Naive thymus-derived CD8-positive, alpha-beta T cell (primary cell): ENCODE data around the gene HECTD4. TPM values are rescaled to one million over a fixed set of nuclear protein-coding genes. Genes with fewer than 3 reads are reported as not detected.

Experiments used
- ATAC-seq, 2 donors: fragments of 150-1000 bp; cut with Tn5 transposase in 1 of 2; sonication (Bioruptor Pico), chemical (Tn5 transposase) in 1 of 2; 1 replicate in 1 of 2; 2 replicates in 1 of 2; pipeline ENCODE4 v1.10.0; 2021; ENCODE audit warnings: mild to moderate bottlenecking in 2 of 2, moderate library complexity in 2 of 2
- POLR2A ChIA-PET: fragments of 350-600 bp; sonication (Branson Sonifier 250); formaldehyde crosslinking; loops from one replicate; lab custom pipeline; 2021; ENCODE audit warnings: antibody characterized with exemption; lab: Charles Lee
- DNase-seq, 10 donors: peaks; one replicate each; pipeline versions ENCODE4 v3.0.0 to v3.0.0-alpha.2; 2020 to 2022
- H3K27ac Mint-ChIP-seq, 10 donors: one replicate each; pipeline ENCODE4 v1.8.0; 2020 to 2022; ENCODE audit warnings: mild to moderate bottlenecking in 10 of 10, mixed read lengths in 10 of 10, moderate library complexity in 4 of 10, inconsistent platforms in 1 of 10
- H3K27me3 Mint-ChIP-seq, 5 donors: one replicate each; pipeline ENCODE4 v1.8.0; 2021 to 2022; ENCODE audit warnings: mixed read lengths in 5 of 5
- H3K36me3 Mint-ChIP-seq, 3 donors: one replicate each; pipeline ENCODE4 v1.8.0; 2020 to 2022; ENCODE audit warnings: mixed read lengths in 3 of 3, mild to moderate bottlenecking in 2 of 3, inconsistent platforms in 1 of 3
- H3K4me1 Mint-ChIP-seq, 4 donors: one replicate each; pipeline ENCODE4 v1.8.0; 2021 to 2022; ENCODE audit warnings: mixed read lengths in 4 of 4
- H3K4me3 Mint-ChIP-seq, 10 donors: one replicate each; pipeline ENCODE4 v1.8.0; 2020 to 2022; ENCODE audit warnings: mild to moderate bottlenecking in 10 of 10, mixed read lengths in 10 of 10, moderate library complexity in 6 of 10, inconsistent platforms in 1 of 10
- H3K9me3 Mint-ChIP-seq, 9 donors: one replicate each; pipeline ENCODE4 v1.8.0; 2020 to 2022; ENCODE audit warnings: mixed read lengths in 9 of 9, mild to moderate bottlenecking in 3 of 9, inconsistent platforms in 1 of 9, moderate library complexity in 1 of 9
- polyA plus RNA-seq, 3 donors: library from polyadenylated mRNA; unstranded; fragments of 300-500 nt; fragmentation: Illumina TruSeq; gene quantifications; one replicate each; pipeline ENCODE4 v1.2.3, GENCODE V29; 2021
- total RNA-seq, 8 experiments: library from RNA in 2 of 8; stranded (reverse) in 2 of 8; gene quantifications; one replicate each; pipeline ENCODE4 v1.2.3 and lab custom pipeline; 2021 to 2026

Gene HECTD4
- total and polyA plus RNA-seq, 5 experiments from 2014 or later: 1.8 to 60.1 (median 4.5) TPM

DNA sequence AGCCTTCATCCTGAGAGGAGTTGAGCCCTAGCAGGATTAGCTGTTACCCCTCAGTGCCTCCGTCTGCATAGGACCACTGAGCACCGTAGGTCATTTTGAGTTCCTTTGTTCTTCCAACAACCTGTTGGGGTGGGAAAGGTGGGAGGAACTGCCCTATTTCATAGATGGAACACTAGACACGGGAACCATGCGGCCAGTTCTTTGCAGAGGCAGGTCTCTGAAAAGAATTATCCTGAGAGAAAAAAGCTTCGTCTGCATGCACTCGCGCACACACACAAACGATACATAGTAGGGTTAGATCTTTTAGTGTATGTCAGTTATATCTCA is 228.4 kb downstream of the HECTD4 start:
- Mint-ChIP-seq H3K4me1 (peaks cover 9 to 22% (median 18%) of the 10 kb centered on the region in 4 donors), H3K27ac (peak overlapping the region in 6 of 10 donors; percentile 8 to 75 (median 29))

DNA sequence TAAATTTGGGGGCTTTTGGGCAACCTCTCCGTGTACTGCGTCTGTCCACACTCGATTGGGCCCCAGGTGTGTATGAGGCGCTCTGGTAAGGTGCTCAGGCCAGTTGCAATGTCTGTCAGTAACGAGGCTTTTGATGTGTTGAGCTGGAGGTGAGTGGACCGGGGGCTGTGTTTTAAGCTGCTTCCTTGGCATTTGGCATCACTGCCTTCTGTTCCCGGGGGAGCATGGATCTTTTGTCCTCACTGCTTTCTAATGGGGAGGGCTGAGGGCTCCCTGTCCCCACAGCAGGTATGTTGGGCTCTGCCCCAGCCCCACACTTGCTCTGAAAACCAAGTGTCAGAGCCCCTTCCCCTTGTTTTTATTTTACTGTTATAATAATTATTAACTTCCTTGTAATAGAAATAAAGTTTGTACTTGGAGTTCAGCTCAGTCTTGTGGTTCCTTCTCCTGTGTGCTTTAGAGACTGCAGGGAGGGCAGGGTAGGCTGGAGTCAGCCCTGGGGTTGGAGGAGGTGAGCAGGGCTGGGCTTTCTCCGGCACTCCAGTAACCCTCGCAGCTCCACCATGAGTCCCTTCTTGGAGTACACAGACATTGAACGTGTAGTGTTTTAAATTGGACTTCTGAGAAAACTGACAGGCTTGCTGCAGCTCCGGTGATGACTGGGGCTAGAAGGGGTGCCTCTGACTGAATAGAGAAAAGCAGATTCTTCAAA is 228.9 kb downstream of the HECTD4 start:
- Mint-ChIP-seq H3K4me1 (peaks cover 5 to 16% (median 13%) of the 10 kb centered on the region in 4 donors), H3K36me3 (peaks cover 43 to 95% (median 77%) of the 10 kb centered on the region in 3 donors), H3K9me3 (peaks cover 11 to 50% (median 32%) of the 10 kb centered on the region in 9 donors), H3K4me3 (peak overlapping the region in 1 of 10 donors; percentile 29), H3K27me3 (no peaks in the 10 kb centered on the region), H3K27ac (peak overlapping the region in 8 of 10 donors; percentile 19 to 85 (median 54))
- DNase-seq: no peak
- ATAC-seq: no peak
- POLR2A ChIA-PET: interaction anchor here (0.8 to 2.1 kb wide), 4 partner anchors 10 to 45 kb away, joined by 3 to 6 read pairs (median 4); partner anchors contain the start of genes NAA25 and TRAFD1

More for the DNA sequence above, 228.4 kb downstream of the HECTD4 start:
- DNase-seq (no peak), ATAC-seq (no peak)
- Mint-ChIP-seq H3K27me3 (no peaks in the 10 kb centered on the region), H3K4me3 (no peak overlapping the region), H3K36me3 (peaks cover 44 to 95% (median 80%) of the 10 kb centered on the region in 3 donors), H3K9me3 (peaks cover 11 to 56% (median 32%) of the 10 kb centered on the region in 9 donors)
- POLR2A ChIA-PET: interaction anchor here (0.8 to 2.1 kb wide), 3 partner anchors 9 to 46 kb away, joined by 3 to 6 read pairs (median 4); partner anchors contain the start of genes NAA25 and TRAFD1

DNA sequence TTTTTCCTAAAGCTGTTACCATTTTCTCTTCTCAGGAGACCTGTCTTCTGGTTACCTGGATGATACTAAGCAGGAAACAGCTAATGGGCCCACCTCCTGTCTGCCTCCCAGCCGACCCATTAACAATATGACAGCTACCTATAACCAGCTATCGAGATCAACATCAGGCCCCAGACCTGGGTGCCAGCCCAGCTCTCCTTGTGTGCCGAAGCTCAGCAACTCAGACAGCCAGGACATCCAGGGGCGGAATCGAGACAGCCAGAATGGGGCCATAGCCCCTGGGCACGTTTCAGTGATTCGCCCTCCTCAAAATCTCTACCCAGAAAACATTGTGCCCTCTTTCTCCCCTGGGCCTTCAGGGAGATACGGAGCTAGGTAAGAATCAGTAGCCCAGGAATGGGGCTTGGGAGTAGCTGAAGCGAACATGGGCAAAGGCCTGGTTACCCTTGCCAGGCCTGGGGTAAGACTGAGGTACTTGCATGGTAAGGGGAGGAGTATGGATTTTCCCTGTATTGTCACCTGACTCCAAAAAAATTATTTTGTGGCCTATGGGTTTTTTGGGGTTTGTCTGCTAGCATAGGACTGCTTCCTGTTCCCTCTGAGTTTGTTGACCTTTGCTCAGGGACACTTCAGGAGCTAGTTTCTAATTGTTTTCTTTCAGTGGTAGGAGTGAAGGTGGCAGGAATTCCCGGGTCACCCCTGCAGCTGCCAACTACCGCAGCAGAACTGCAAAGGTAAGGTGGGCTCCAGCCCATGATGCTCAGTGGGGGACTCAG is 230.3 kb downstream of the HECTD4 start:
- Mint-ChIP-seq H3K4me3 (no peak overlapping the region), H3K4me1 (peaks cover 0 to 3% (median under 1%) of the 10 kb centered on the region in 4 donors), H3K9me3 (peaks cover 7 to 37% (median 18%) of the 10 kb centered on the region in 9 donors), H3K27me3 (no peaks in the 10 kb centered on the region), H3K36me3 (peaks cover 30 to 91% (median 63%) of the 10 kb centered on the region in 3 donors), H3K27ac (peak overlapping the region; percentile 27 to 80 (median 74))
- ATAC-seq: no peak
- DNase-seq: no peak
- POLR2A ChIA-PET: interaction anchor here (0.7 to 1.9 kb wide), 2 partner anchors 21 to 43 kb away, joined by 3 to 5 read pairs; partner anchors contain the start of gene NAA25

GRCh38 chr12:112149596-112149995 is 232.6 kb downstream of the HECTD4 start:
- peak overlapping the region in 4 of 10 donors; percentile 35 to 61 (median 47) for H3K27ac Mint-ChIP-seq
- peaks cover 14 to 91% (median 50%) of the 10 kb centered on the region in 3 donors for H3K36me3 Mint-ChIP-seq
- ATAC-seq (no peak), DNase-seq (no peak)
- H3K4me1 Mint-ChIP-seq: peaks cover 3 to 13% (median 7%) of the 10 kb centered on the region in 4 donors
- H3K4me3 Mint-ChIP-seq: no peak overlapping the region
- no peaks in the 10 kb centered on the region for H3K27me3 Mint-ChIP-seq
- H3K9me3 Mint-ChIP-seq: peaks cover 0 to 15% (median 6%) of the 10 kb centered on the region in 9 donors
- POLR2A ChIA-PET: interaction anchor here (3.4 kb wide), 1 partner anchor 10 kb away, joined by 8 read pairs; no protein-coding TSS in a partner anchor

DNA sequence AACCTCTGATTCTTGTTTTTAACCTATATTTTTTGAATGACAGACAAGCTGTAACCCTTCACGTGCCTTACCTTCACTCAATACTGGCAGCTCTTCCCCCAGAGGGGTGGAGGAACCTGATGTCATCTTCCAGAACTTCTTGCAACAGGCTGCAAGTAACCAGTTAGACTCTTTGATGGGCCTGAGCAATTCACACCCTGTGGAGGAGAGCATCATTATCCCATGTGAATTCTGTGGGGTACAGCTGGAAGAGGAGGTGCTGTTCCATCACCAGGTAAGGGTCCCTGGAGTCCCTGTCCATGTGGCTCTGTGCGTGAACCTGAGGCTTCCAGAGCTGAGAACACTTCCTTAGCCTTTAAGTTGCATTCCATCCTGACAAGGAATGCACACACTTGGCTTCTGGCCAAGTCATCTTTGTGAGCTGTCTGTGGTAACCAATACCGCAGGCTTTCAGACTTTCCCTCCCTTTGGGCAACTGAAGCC is 234.2 kb downstream of the HECTD4 start:
- H3K36me3 Mint-ChIP-seq: peaks cover 6 to 92% (median 44%) of the 10 kb centered on the region in 3 donors
- H3K27ac Mint-ChIP-seq: peak overlapping the region in 2 of 10 donors; percentile 44 to 77
- no peaks in the 10 kb centered on the region for H3K27me3 Mint-ChIP-seq
- POLR2A ChIA-PET: interaction anchor here (1.0 to 3.4 kb wide), 2 partner anchors 11 to 22 kb away, joined by 3 to 8 read pairs; no protein-coding TSS in a partner anchor
- DNase-seq (no peak), ATAC-seq (no peak)
- peaks cover 3 to 13% (median 7%) of the 10 kb centered on the region in 4 donors for H3K4me1 Mint-ChIP-seq
- no peak overlapping the region for H3K4me3 Mint-ChIP-seq
- H3K9me3 Mint-ChIP-seq: peaks cover 0 to 5% (median 0%) of the 10 kb centered on the region in 9 donors

GRCh38 chr12:112146123-112146522 is 236.1 kb downstream of the HECTD4 start:
- H3K36me3 Mint-ChIP-seq: peaks cover 0 to 92% (median 27%) of the 10 kb centered on the region in 3 donors
- H3K9me3 Mint-ChIP-seq: no peaks in the 10 kb centered on the region
- no peak for ATAC-seq
- H3K4me3 Mint-ChIP-seq: no peak overlapping the region
- no peak for DNase-seq
- POLR2A ChIA-PET: interaction anchor here (0.7 to 0.9 kb wide), 3 partner anchors 13 to 94 kb away, joined by 3 to 5 read pairs (median 5); no protein-coding TSS in a partner anchor
- peaks cover 3 to 13% (median 7%) of the 10 kb centered on the region in 4 donors for H3K4me1 Mint-ChIP-seq
- H3K27me3 Mint-ChIP-seq: no peaks in the 10 kb centered on the region
- H3K27ac Mint-ChIP-seq: peak overlapping the region in 7 of 10 donors; percentile 11 to 74 (median 58)

GRCh38 chr12:112140728-112141127 is 241.5 kb downstream of the HECTD4 start:
- DNase-seq (no peak), ATAC-seq (no peak)
- no peaks in the 10 kb centered on the region for H3K27me3 Mint-ChIP-seq
- H3K9me3 Mint-ChIP-seq: no peaks in the 10 kb centered on the region
- peak overlapping the region in 3 of 10 donors; percentile 33 to 84 (median 33) for H3K27ac Mint-ChIP-seq
- peaks cover 5 to 88% (median 23%) of the 10 kb centered on the region in 3 donors for H3K36me3 Mint-ChIP-seq
- H3K4me3 Mint-ChIP-seq: no peak overlapping the region
- POLR2A ChIA-PET: no interaction called here
- H3K4me1 Mint-ChIP-seq: peaks cover 0 to 12% (median 3%) of the 10 kb centered on the region in 4 donors

DNA sequence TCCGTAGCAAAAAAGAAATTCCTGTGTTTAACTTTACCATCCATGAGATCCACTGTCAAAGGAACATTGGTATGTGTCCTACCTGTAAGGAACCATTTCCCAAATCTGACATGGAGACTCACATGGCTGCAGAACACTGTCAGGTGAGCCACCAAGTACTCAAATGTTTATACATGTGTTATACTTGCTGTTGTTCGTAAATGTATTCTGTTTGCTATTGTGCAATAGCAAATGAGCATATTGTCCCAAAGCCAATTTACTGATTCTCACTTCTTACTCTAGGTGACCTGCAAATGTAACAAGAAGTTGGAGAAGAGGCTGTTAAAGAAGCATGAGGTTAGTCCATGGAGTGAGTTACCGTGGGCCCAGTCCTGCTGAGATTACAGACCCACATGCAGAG is 247.5 kb downstream of the HECTD4 start:
- ATAC-seq (no peak), DNase-seq (no peak)
- POLR2A ChIA-PET: interaction anchor here (0.7 kb wide), 1 partner anchor 10 kb away, joined by 4 read pairs; no protein-coding TSS in a partner anchor
- H3K36me3 Mint-ChIP-seq: peaks cover 0 to 54% (median 5%) of the 10 kb centered on the region in 3 donors
- no peak overlapping the region for H3K4me3 Mint-ChIP-seq
- H3K9me3 Mint-ChIP-seq: no peaks in the 10 kb centered on the region
- H3K27me3 Mint-ChIP-seq: no peaks in the 10 kb centered on the region
- H3K27ac Mint-ChIP-seq: no peak overlapping the region
- peaks cover 5 to 33% (median 29%) of the 10 kb centered on the region in 4 donors for H3K4me1 Mint-ChIP-seq

GRCh38 chr12:112133418-112133817 is 248.8 kb downstream of the HECTD4 start:
- H3K36me3 Mint-ChIP-seq: peaks cover 0 to 44% (median 5%) of the 10 kb centered on the region in 3 donors
- peak overlapping the region in 2 of 10 donors; percentile 57 to 93 for H3K27ac Mint-ChIP-seq
- ATAC-seq (no peak), DNase-seq (no peak)
- POLR2A ChIA-PET: interaction anchor here (0.7 to 1.7 kb wide), 5 partner anchors 9 to 25 kb away, joined by 3 to 9 read pairs (median 3); partner anchors contain the start of gene NAA25
- peaks cover 7 to 45% (median 40%) of the 10 kb centered on the region in 4 donors for H3K4me1 Mint-ChIP-seq
- H3K9me3 Mint-ChIP-seq: no peaks in the 10 kb centered on the region
- H3K27me3 Mint-ChIP-seq: no peaks in the 10 kb centered on the region
- H3K4me3 Mint-ChIP-seq: no peak overlapping the region

DNA sequence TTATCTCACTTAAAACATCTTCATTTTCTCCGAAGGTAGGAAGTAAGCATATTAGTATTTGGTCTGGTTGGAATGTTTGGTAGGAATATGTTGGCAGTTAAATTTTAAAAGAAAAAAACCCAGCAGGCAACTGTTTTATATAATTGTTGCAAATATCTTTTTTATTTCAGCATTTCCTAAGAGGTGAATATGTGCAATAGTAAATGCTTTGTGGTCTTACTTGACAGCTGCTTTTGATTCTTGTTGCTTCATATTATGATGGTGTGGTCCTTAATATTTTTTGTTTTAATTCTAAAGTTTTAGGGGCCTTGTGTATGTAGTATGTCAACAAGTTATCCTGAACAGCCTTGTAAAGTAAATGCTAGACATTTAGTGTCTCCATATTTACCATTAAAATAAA is 250.5 kb downstream of the HECTD4 start:
- POLR2A ChIA-PET: no interaction called here
- DNase-seq (no peak), ATAC-seq (no peak)
- peaks cover 0 to 32% (median 3%) of the 10 kb centered on the region in 3 donors for H3K36me3 Mint-ChIP-seq
- peak overlapping the region in 5 of 10 donors; percentile 13 to 71 (median 50) for H3K4me3 Mint-ChIP-seq
- peak overlapping the region in 7 of 10 donors; percentile 24 to 93 (median 84) for H3K27ac Mint-ChIP-seq
- H3K4me1 Mint-ChIP-seq: peaks cover 11 to 60% (median 52%) of the 10 kb centered on the region in 4 donors
- no peaks in the 10 kb centered on the region for H3K9me3 Mint-ChIP-seq
- H3K27me3 Mint-ChIP-seq: no peaks in the 10 kb centered on the region

- peaks cover 14 to 67% (median 59%) of the 10 kb centered on the region in 4 donors for H3K4me1 Mint-ChIP-seq
- DNase-seq: peak in 3 of 10 donors; percentile 49 to 68 (median 66)
- no peaks in the 10 kb centered on the region for H3K9me3 Mint-ChIP-seq
- POLR2A ChIA-PET: interaction anchor here (0.6 to 3.3 kb wide), 6 partner anchors 20 to 117 kb away, joined by 3 to 14 read pairs (median 4); partner anchors contain the start of genes ERP29, NAA25 and TMEM116
- peak overlapping the region; percentile 48 to 93 (median 86) for H3K27ac Mint-ChIP-seq
- peak; percentile 56 to 75 for ATAC-seq
- no peaks in the 10 kb centered on the region for H3K27me3 Mint-ChIP-seq
- peak overlapping the region; percentile 35 to 76 (median 60) for H3K4me3 Mint-ChIP-seq
- peaks cover 0 to 24% (median 3%) of the 10 kb centered on the region in 3 donors for H3K36me3 Mint-ChIP-seq
These were observed 251.7 kb downstream of the HECTD4 start for GRCh38 chr12:112130441-112130998.
